ENCODE data around the gene AP3S2.
"Not testable (repeated sequence)": the region's sequence is repeated elsewhere in the genome, so short reads cannot be mapped to it uniquely, and the experiment has no call there.

Gene AP3S2

GRCh38 chr15:89893696-89894447 lies at the start of gene AP3S2:
Gene AP3S2 (minus strand): TSS chr15:89893994. CDS start chr15:89893949, 45 bp downstream.
- DNase-seq: peak; percentile 94

- DNase-seq: no peak
Observed at GRCh38 chr15:89939910-89940309, 46.1 kb upstream of the AP3S2 start.

GRCh38 chr15:89939377-89939776 lies 45.6 kb upstream of the AP3S2 start:
- not testable (repeated sequence) for DNase-seq

- DNase-seq: no peak
Observed at GRCh38 chr15:89937365-89938350, 43.9 kb upstream of the AP3S2 start.

- DNase-seq: no peak
Observed at GRCh38 chr15:89936786-89937265, 43.0 kb upstream of the AP3S2 start.

- DNase-seq: no peak
Observed at GRCh38 chr15:89936051-89936785, 42.4 kb upstream of the AP3S2 start.

- no peak for DNase-seq
Observed at GRCh38 chr15:89932880-89933279, 39.1 kb upstream of the AP3S2 start.

- no peak for DNase-seq
Observed at GRCh38 chr15:89928421-89928820, 34.6 kb upstream of the AP3S2 start.

- DNase-seq: no peak
Observed at GRCh38 chr15:89926158-89926557, 32.4 kb upstream of the AP3S2 start.

GRCh38 chr15:89917442-89918101 lies 23.8 kb upstream of the AP3S2 start:
- no peak for DNase-seq

GRCh38 chr15:89916660-89917059 lies 22.9 kb upstream of the AP3S2 start:
- no peak for DNase-seq

GRCh38 chr15:89912674-89913396 lies 19.0 kb upstream of the AP3S2 start, which contains the start of gene ARPIN:
Gene ARPIN (minus strand): TSS chr15:89912952. CDS start chr15:89912835, 117 bp downstream.
- peak; percentile 57 for DNase-seq

- DNase-seq: peak; percentile 51
Observed at GRCh38 chr15:89912145-89912673, 18.4 kb upstream of the AP3S2 start.

GRCh38 chr15:89910891-89911626 lies 17.3 kb upstream of the AP3S2 start:
- DNase-seq: no peak

GRCh38 chr15:89909611-89910010 lies 15.8 kb upstream of the AP3S2 start:
- no peak for DNase-seq

GRCh38 chr15:89908226-89908625 lies 14.4 kb upstream of the AP3S2 start:
- no peak for DNase-seq

GRCh38 chr15:89907289-89907688 lies 13.5 kb upstream of the AP3S2 start:
- DNase-seq: no peak

- DNase-seq: no peak
Observed at GRCh38 chr15:89905846-89906378, 12.1 kb upstream of the AP3S2 start.

- no peak for DNase-seq
Observed at GRCh38 chr15:89904519-89904918, 10.7 kb upstream of the AP3S2 start.

- DNase-seq: no peak
Observed at GRCh38 chr15:89903858-89904130, 10.0 kb upstream of the AP3S2 start.
